Keratinocyte (primary cell): ENCODE data around the gene MUC4. TPM values are rescaled to one million over a fixed set of nuclear protein-coding genes. Genes with fewer than 3 reads are reported as not detected.

Experiments used
- DNase-seq: peaks from one replicate; pipeline ENCODE4 v3.0.0-alpha.2; 2011; ENCODE audit warnings: low read depth, missing footprints, low spot score
- FAIRE-seq: peaks from 2 replicates; lab custom pipeline; 2011; peaks lifted over from hg19 to GRCh38; lab: Jason Lieb, UNC
- H2AFZ ChIP-seq: 2 replicates; pipeline ENCODE4 v1.6.0; 2012; ENCODE audit warnings: low read length, control low read depth, inconsistent platforms; ENCODE audit not compliant: control insufficient read depth
- H3K27ac ChIP-seq: 2 replicates; pipeline ENCODE4 v1.5.1; 2011; ENCODE audit warnings: low read length; ENCODE audit not compliant: control insufficient read depth, insufficient read depth
- H3K27me3 ChIP-seq: 3 replicates; pipeline ENCODE4 v1.6.0; 2011; ENCODE audit warnings: low read length; ENCODE audit not compliant: control insufficient read depth, insufficient read depth; ENCODE audit errors: extremely low read depth
- H3K36me3 ChIP-seq, 2 experiments: 2 replicates in 1 of 2; 3 replicates in 1 of 2; pipeline ENCODE4 v1.5.1; 2011; ENCODE audit warnings: low read length in 2 of 2, mild to moderate bottlenecking in 1 of 2; ENCODE audit not compliant: control insufficient read depth in 2 of 2, insufficient read depth in 2 of 2; ENCODE audit errors: extremely low read depth in 1 of 2
- H3K4me1 ChIP-seq: 3 replicates; pipeline ENCODE4 v1.5.1; 2011; ENCODE audit warnings: low read length; ENCODE audit not compliant: control insufficient read depth, insufficient read depth; ENCODE audit errors: extremely low read depth
- H3K4me2 ChIP-seq: 3 replicates; pipeline ENCODE4 v1.6.0; 2011; ENCODE audit warnings: low read depth, low read length; ENCODE audit not compliant: control insufficient read depth, insufficient read depth; ENCODE audit errors: extremely low read depth
- H3K4me3 ChIP-seq, 3 experiments: fragments of 200-600 bp in 1 of 3; sonication (generic) in 1 of 3; 2 replicates in 2 of 3; 3 replicates in 1 of 3; pipeline ENCODE4 v1.5.1; 2011 to 2016; ENCODE audit warnings: low read length in 3 of 3, mild to moderate bottlenecking in 3 of 3, control low read depth in 2 of 3, inconsistent platforms in 1 of 3, low read depth in 1 of 3, mixed read lengths in 1 of 3, mixed run types in 1 of 3, moderate library complexity in 1 of 3; ENCODE audit not compliant: control insufficient read depth in 2 of 3, insufficient read depth in 2 of 3; ENCODE audit errors: extremely low read depth in 1 of 3
- H3K79me2 ChIP-seq: 2 replicates; pipeline ENCODE4 v1.6.0; 2012; ENCODE audit warnings: low read length; ENCODE audit not compliant: control insufficient read depth, insufficient read depth
- H3K9ac ChIP-seq: 3 replicates; pipeline ENCODE4 v1.6.0; 2011; ENCODE audit warnings: low read length; ENCODE audit not compliant: control insufficient read depth, insufficient read depth; ENCODE audit errors: extremely low read depth
- H3K9me1 ChIP-seq: 3 replicates; pipeline ENCODE4 v1.6.0; 2011; ENCODE audit warnings: low read length; ENCODE audit not compliant: control insufficient read depth, insufficient read depth; ENCODE audit errors: extremely low read depth
- H3K9me3 ChIP-seq: 2 replicates; pipeline ENCODE4 v1.5.1; 2012; ENCODE audit warnings: low read depth, low read length; ENCODE audit not compliant: control insufficient read depth
- H4K20me1 ChIP-seq: 3 replicates; pipeline ENCODE4 v1.6.0; 2011; ENCODE audit warnings: low read length; ENCODE audit not compliant: control insufficient read depth, insufficient read depth; ENCODE audit errors: extremely low read depth
- CTCF ChIP-seq, 3 experiments: IDR thresholded peaks in 1 of 3; conservative IDR thresholded peaks in 1 of 3; optimal IDR thresholded peaks in 1 of 3; 2 replicates in 2 of 3; 3 replicates in 1 of 3; pipeline versions ENCODE3 to v1.5.1; 2011; ENCODE audit warnings: low read length in 3 of 3, mild to moderate bottlenecking in 3 of 3, moderate library complexity in 2 of 3, control low read depth in 1 of 3, inconsistent platforms in 1 of 3; ENCODE audit not compliant: insufficient read depth in 2 of 3; ENCODE audit errors: extremely low read depth in 1 of 3
- EZH2 ChIP-seq: IDR thresholded peaks from one replicate; pipeline ENCODE4 v1.6.1; 2012; ENCODE audit warnings: inconsistent platforms, mild to moderate bottlenecking, low read length, moderate library complexity
- dilution Hi-C: fragments of 300-500 bp; cut with MboI; formaldehyde crosslinking; loops from one replicate; pipeline ENCODE4 v1.7.0; 2020; ENCODE audit warnings: low sequenced_read_pairs; ENCODE audit not compliant: extremely low pct_ligation_motif_present
- polyA plus RNA-seq, 5 experiments: library from polyadenylated mRNA; depleted of rRNA in 3 of 5; stranded (reverse) in 3 of 5; stranded (forward) in 1 of 5; unstranded in 1 of 5; fragments of >200 nt; gene quantifications; 1 replicate in 1 of 5; 2 replicates in 3 of 5; 3 replicates in 1 of 5; pipeline versions ENCODE4 v1.2.1 to v1.2.3, GENCODE V29; 2011 to 2012; ENCODE audit warnings: missing spikeins in 2 of 5, low read depth in 1 of 5, low replicate concordance in 1 of 5

MUC4 gene
- polyA plus RNA-seq, 1 donor (not counting 4 experiments of a cell fraction or from before 2014, with no cell fraction given), result not detected

- FAIRE-seq (no peak), DNase-seq (no peak)
- no peaks in the 10 kb centered on the region for H3K4me1 ChIP-seq
- no peaks in the 10 kb centered on the region for H3K9me1 ChIP-seq
- H3K27ac ChIP-seq, result no peak overlapping the region
- no peak overlapping the region for H3K4me3 ChIP-seq
- no peaks in the 10 kb centered on the region for H3K9me3 ChIP-seq
- no peaks in the 10 kb centered on the region for H4K20me1 ChIP-seq
- TF ChIP-seq CTCF (optimal IDR thresholded peaks at IDR 0.05 in 1 of 3, IDR thresholded peaks at IDR 0.05 in 1 of 3, conservative IDR thresholded peaks at IDR 0.05 in 1 of 3; ENCODE audit: extremely low read depth in 1 of 3, insufficient read depth in 2 of 3, low read length in 3 of 3) (no peak), EZH2 (no peak)
- H3K36me3 ChIP-seq, result no peaks in the 10 kb centered on the region
- no peak overlapping the region for H3K4me2 ChIP-seq
- no peaks in the 10 kb centered on the region for H3K79me2 ChIP-seq
- H3K27me3 ChIP-seq, result peaks cover 6% of the 10 kb centered on the region
- dilution Hi-C loops, result no loop called here
- no peak overlapping the region for H2AFZ ChIP-seq
- no peak overlapping the region for H3K9ac ChIP-seq
These were observed 74.8 kb downstream of the MUC4 start for GRCh38 chr3:195736866-195737490.

DNA sequence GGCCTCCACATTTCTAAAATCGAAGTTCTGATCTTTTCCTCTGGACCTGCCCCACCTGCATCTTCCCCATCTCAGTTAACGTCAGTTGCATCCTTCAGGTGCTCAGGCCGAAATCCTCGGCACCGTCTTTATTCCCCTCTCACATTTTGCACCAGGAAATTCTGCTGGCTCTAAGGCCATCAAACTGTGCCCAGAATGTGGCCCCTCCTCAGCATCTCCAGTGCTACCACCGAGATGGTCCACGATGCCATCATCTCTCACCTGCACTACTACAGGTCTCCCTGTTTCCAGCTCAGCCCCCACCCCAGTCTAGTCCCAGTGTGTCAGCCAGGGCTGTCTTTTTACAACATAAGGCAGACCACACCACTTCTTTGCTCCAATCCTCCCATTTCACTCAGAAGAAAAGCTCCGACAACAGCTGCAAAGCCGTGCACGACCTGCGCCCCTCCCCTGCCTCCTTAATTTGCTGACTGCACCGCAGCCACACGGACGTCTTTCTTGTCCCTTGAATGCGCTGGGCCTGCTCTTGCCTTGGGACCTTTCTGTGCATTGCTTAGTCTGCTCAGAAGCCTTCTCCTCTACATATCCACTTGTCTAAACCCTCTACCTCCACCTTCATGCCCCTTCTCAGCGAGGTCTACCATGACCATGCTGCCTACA lies 76.6 kb downstream of the MUC4 start:
- Histone ChIP-seq H3K27ac (no peak overlapping the region), H4K20me1 (no peaks in the 10 kb centered on the region), H3K4me2 (no peak overlapping the region), H3K9me3 (no peaks in the 10 kb centered on the region), H3K27me3 (peaks cover 6% of the 10 kb centered on the region), H3K36me3 (no peaks in the 10 kb centered on the region), H3K4me3 (no peak overlapping the region), H3K9me1 (no peaks in the 10 kb centered on the region), H3K4me1 (no peaks in the 10 kb centered on the region), H2AFZ (no peak overlapping the region), H3K79me2 (no peaks in the 10 kb centered on the region), H3K9ac (no peak overlapping the region)
- FAIRE-seq, result no peak
- DNase-seq, result no peak
- TF ChIP-seq CTCF (optimal IDR thresholded peaks at IDR 0.05 in 1 of 3, IDR thresholded peaks at IDR 0.05 in 1 of 3, conservative IDR thresholded peaks at IDR 0.05 in 1 of 3; ENCODE audit: extremely low read depth in 1 of 3, insufficient read depth in 2 of 3, low read length in 3 of 3), result no peak
- TF ChIP-seq EZH2, result no peak
- dilution Hi-C loops, result no loop called here
